Measurements from ENCODE around the gene CORO2A.

DNA sequence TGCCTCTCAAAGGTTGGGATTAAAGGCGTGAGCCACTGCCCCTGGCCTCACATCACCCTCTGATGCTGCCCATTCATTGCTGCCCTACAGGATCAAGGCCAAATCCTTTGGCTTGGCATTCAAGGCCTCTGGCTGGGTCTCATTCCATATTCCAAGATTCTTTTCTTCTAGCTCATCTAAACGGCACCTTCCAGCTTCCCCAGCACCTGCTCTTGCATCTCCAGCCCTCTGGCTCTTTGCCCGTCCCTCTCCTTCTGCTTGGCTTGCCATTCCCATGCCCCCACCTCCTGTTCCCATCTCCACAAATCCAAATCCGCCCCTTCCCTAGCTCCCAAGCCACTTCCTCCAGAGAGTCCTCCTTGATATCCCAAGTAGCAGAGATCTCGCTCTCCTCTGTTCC, 33.1 kb downstream of the CORO2A start:
- TF ChIP-seq POLR2A (IDR thresholded peaks at IDR 0.05) (no peak), POLR2AphosphoS5 (IDR thresholded peaks at IDR 0.05) (no peak)
- TF ChIP-seq, protein P1, sequence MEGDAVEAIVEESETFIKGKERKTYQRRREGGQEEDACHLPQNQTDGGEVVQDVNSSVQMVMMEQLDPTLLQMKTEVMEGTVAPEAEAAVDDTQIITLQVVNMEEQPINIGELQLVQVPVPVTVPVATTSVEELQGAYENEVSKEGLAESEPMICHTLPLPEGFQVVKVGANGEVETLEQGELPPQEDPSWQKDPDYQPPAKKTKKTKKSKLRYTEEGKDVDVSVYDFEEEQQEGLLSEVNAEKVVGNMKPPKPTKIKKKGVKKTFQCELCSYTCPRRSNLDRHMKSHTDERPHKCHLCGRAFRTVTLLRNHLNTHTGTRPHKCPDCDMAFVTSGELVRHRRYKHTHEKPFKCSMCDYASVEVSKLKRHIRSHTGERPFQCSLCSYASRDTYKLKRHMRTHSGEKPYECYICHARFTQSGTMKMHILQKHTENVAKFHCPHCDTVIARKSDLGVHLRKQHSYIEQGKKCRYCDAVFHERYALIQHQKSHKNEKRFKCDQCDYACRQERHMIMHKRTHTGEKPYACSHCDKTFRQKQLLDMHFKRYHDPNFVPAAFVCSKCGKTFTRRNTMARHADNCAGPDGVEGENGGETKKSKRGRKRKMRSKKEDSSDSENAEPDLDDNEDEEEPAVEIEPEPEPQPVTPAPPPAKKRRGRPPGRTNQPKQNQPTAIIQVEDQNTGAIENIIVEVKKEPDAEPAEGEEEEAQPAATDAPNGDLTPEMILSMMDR (IDR thresholded peaks at IDR 0.05): no peak
